Loucy (cell line): Measurements from ENCODE around the gene LPGAT1.

Experiments
- EZH2phosphoT487 ChIP-seq: fragments of 200-600 bp; IDR thresholded peaks from 2 replicates; pipeline ENCODE4 v1.6.1; 2018; ENCODE audit warnings: antibody characterized with exemption, mild to moderate bottlenecking, moderate library complexity, borderline replicate concordance
- TF ChIP-seq, protein P1 (sequence below): fragments of 200-600 bp; sonication (generic); conservative IDR thresholded peaks from 2 replicates; pipeline ENCODE4 v1.5.1; 2014; ENCODE audit warnings: mild to moderate bottlenecking, antibody characterized with exemption, low read length

DNA sequence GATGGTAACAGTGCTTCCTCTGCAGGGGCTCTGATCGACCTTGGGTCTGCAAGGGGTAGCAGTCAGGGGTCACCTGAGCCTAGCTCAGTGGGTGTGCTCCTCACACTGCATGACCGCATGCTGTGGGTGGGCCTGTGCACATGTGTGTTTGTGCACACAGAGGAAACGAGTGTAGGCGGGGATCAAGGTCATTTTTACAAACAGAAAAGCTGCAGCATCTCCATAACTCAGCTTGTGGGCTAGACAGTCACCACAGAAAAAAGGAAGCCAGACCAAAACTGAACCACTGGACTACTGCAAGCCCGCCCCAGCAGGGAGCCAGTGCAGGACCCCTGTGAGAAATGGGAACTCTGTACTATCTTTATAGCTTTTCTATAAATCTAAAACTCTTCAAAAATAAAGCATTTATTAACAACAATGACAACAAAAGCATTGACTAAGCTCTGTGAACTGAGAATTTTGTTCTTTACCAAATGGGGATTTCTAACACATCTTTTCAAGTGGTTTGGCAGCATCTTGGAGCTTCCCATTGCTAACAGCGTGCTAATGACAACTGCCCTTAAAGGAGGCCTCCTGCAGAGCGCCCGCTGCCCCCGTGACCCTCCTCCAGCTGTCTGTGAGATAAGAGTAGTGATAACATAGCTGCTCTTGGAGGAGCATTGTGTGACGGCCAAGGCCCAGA lies 135.3 kb downstream of the LPGAT1 start:
- TF ChIP-seq, protein P1, sequence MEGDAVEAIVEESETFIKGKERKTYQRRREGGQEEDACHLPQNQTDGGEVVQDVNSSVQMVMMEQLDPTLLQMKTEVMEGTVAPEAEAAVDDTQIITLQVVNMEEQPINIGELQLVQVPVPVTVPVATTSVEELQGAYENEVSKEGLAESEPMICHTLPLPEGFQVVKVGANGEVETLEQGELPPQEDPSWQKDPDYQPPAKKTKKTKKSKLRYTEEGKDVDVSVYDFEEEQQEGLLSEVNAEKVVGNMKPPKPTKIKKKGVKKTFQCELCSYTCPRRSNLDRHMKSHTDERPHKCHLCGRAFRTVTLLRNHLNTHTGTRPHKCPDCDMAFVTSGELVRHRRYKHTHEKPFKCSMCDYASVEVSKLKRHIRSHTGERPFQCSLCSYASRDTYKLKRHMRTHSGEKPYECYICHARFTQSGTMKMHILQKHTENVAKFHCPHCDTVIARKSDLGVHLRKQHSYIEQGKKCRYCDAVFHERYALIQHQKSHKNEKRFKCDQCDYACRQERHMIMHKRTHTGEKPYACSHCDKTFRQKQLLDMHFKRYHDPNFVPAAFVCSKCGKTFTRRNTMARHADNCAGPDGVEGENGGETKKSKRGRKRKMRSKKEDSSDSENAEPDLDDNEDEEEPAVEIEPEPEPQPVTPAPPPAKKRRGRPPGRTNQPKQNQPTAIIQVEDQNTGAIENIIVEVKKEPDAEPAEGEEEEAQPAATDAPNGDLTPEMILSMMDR: no peak
- TF ChIP-seq EZH2phosphoT487: no peak
